Uterus (tissue), 4 donors: ENCODE data around the gene CAMK2A. TPM values are rescaled to one million over a fixed set of nuclear protein-coding genes. Genes with fewer than 3 reads are reported as not detected.

Experiments
- DNase-seq, 2 donors: peaks; one replicate each; pipeline ENCODE4 v3.0.0-alpha.2; 2019 to 2020
- H3K27ac ChIP-seq, 2 donors: fragments of 200-600 bp; sonication (generic); 1 replicate in 1 of 2; 2 replicates in 1 of 2; pipeline ENCODE4 v1.5.1; 2016 to 2018
- H3K27me3 ChIP-seq, 2 donors: fragments of 200-600 bp; sonication (generic); one replicate each; pipeline ENCODE4 v1.5.1; 2018 to 2019; ENCODE audit warnings: control low read depth in 1 of 2
- H3K36me3 ChIP-seq, 2 donors: fragments of 200-600 bp; sonication (generic); one replicate each; pipeline ENCODE4 v1.5.1; 2019; ENCODE audit warnings: control low read depth in 1 of 2
- H3K4me1 ChIP-seq, 2 donors: fragments of 200-600 bp; sonication (generic); one replicate each; pipeline ENCODE4 v1.5.1; 2018 to 2019; ENCODE audit warnings: control low read depth in 1 of 2
- H3K4me3 ChIP-seq, 2 donors: fragments of 200-600 bp; sonication (generic); 1 replicate in 1 of 2; 2 replicates in 1 of 2; pipeline ENCODE4 v1.5.1; 2018 to 2019; ENCODE audit warnings: mild to moderate bottlenecking in 1 of 2
- H3K9me3 ChIP-seq, 2 donors: fragments of 200-600 bp; sonication (generic); one replicate each; pipeline ENCODE4 v1.5.1; 2019; ENCODE audit warnings: control low read depth in 1 of 2
- POLR2A ChIP-seq, 2 donors: fragments of 450-650 bp; IDR thresholded peaks; one replicate each; pipeline ENCODE4 v1.6.1; 2016; ENCODE audit warnings: antibody characterized with exemption in 2 of 2, mild to moderate bottlenecking in 1 of 2, moderate library complexity in 1 of 2
- intact Hi-C: fragments of 100-400 bp; cut with DNase I; formaldehyde crosslinking; loops from one replicate; pipeline ENCODE4 v1.15.1; 2023; ENCODE audit warnings: low total_unique reads
- total RNA-seq, 4 donors: library from RNA; depleted of rRNA in 3 of 4; stranded (reverse); fragments of >200 nt in 3 of 4; gene quantifications; one replicate each; pipeline versions ENCODE4 v1.1.0 to v1.2.4, GENCODE V29; 2014 to 2023
- TF ChIP-seq, protein P1 (sequence below), 4 experiments: fragments of 200-600 bp in 2 of 4; fragments of 450-650 bp in 2 of 4; sonication (generic) in 2 of 4; IDR thresholded peaks; one replicate each; pipeline ENCODE4 v1.5.1; 2016 to 2019; ENCODE audit warnings: antibody characterized with exemption in 4 of 4, mild to moderate bottlenecking in 2 of 4, moderate library complexity in 1 of 4
- donor health status: DM: yes; HTN: yes; CAD: no.

The CAMK2A gene
- total RNA-seq, 4 donors from 2014 or later = under 0.01 to 23.7 (median 4.3) TPM

DNA sequence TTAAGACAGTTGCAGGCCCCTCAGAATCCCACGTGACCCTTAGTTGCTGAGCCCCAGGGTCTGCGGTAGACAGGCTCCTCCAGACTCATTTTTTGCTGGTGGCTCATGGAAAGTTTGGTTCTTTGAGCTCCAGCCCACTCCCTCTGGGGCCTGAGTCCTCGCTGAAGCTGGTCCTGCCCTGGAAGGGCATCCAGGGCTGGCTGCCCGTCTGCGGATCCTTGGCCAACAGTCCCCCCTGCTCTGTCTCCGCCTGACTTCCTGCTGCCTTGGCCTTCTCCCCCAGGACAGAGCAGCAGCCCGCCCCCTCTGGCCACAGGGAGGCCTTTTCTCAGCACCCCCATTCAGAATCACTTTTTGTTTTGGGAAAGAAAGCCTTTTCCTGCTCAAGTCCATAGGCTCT lies 75.3 kb downstream of the CAMK2A start:
- no peak for TF ChIP-seq POLR2A (IDR thresholded peaks at IDR 0.05)
- TF ChIP-seq, protein P1, sequence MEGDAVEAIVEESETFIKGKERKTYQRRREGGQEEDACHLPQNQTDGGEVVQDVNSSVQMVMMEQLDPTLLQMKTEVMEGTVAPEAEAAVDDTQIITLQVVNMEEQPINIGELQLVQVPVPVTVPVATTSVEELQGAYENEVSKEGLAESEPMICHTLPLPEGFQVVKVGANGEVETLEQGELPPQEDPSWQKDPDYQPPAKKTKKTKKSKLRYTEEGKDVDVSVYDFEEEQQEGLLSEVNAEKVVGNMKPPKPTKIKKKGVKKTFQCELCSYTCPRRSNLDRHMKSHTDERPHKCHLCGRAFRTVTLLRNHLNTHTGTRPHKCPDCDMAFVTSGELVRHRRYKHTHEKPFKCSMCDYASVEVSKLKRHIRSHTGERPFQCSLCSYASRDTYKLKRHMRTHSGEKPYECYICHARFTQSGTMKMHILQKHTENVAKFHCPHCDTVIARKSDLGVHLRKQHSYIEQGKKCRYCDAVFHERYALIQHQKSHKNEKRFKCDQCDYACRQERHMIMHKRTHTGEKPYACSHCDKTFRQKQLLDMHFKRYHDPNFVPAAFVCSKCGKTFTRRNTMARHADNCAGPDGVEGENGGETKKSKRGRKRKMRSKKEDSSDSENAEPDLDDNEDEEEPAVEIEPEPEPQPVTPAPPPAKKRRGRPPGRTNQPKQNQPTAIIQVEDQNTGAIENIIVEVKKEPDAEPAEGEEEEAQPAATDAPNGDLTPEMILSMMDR (IDR thresholded peaks at IDR 0.05) = peak in 2 of 4 experiments; percentile 3 to 20
- DNase-seq = peak in 1 of 2 donors; percentile 45
- peak overlapping the region; percentile 33 to 58 for H3K27ac ChIP-seq

DNA sequence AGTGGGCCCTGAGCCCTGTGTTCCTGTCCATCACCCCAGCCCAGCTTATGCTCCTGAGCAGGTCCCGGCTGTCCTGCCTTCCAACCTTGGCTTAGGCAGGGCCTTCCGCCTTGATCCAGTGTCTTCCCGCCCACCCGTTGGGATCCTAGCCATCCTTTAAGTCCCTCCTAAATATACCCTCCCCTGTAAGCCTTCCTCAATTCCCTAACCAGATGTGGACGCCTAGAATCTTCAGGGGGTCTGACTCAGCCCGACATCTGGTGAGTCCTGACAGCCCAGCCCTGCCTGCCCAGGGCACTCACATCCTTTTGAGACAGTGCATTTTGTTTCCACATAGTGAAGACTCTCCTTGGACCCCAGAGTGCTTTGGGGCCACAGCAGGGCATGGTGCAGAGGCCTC lies 76.0 kb downstream of the CAMK2A start:
- H3K36me3 ChIP-seq = no peaks in the 10 kb centered on the region
- intact Hi-C loops = loop anchor here (10.0 kb wide), 1 partner anchor 49 kb away; the partner anchor contains the start of gene CDX1
- no peak for DNase-seq
- TF ChIP-seq, protein P1 (IDR thresholded peaks at IDR 0.05) = no peak
- TF ChIP-seq POLR2A (IDR thresholded peaks at IDR 0.05) = no peak
- H3K27ac ChIP-seq = no peak overlapping the region
- no peak overlapping the region for H3K4me3 ChIP-seq
- no peaks in the 10 kb centered on the region for H3K27me3 ChIP-seq
- no peaks in the 10 kb centered on the region for H3K9me3 ChIP-seq
- no peaks in the 10 kb centered on the region for H3K4me1 ChIP-seq

More for the DNA sequence above, 75.3 kb downstream of the CAMK2A start:
- Histone ChIP-seq H3K9me3 (no peaks in the 10 kb centered on the region), H3K36me3 (no peaks in the 10 kb centered on the region), H3K4me1 (no peaks in the 10 kb centered on the region), H3K4me3 (no peak overlapping the region), H3K27me3 (no peaks in the 10 kb centered on the region)
- intact Hi-C loops = loop anchor here (10.0 kb wide), 1 partner anchor 49 kb away; the partner anchor contains the start of gene CDX1

DNA sequence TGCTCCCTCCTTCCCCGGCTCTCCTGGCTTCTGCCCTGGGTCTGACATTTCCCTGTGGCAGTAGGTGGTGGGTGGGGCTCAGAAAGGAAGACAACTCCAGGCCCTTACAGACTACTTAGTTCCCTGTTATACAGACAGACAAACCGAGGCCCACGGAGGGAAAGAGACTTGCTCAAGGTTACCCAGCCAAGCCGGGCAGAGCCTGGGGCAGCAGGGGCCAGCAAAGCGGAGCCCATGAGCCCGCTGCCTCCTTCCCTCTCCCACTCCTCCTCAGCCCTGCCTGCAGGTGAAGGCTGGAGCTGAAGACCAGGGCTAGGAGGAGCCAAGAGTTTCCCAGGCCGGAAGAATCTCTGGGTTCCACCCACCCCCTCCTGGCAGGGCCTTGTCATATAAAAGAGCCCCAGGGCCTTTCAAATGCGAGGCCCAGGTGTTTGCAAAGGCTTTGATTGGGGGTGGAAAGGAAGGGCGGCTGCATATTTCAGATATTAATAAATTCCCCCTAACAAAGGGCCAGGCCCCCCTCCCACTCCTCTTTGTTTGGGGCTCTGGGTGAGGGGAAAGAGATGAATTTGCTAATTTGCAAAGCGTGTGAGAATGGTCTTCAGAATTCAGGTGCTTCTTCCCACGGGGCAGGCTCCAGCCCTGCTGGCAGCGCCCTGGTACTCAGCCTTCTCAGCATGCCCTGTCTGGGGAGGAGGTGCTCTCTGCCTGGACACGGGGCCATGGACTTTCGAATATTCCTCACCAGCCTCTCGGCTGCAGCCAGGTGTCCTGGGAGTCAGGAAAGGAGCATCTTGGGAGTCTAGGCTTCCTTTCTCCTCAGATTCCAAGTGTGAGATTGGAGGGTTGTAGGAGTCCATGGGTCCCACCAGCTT lies 78.2 kb downstream of the CAMK2A start:
- TF ChIP-seq POLR2A (IDR thresholded peaks at IDR 0.05) = no peak
- TF ChIP-seq, protein P1 (IDR thresholded peaks at IDR 0.05) = no peak
- no peak overlapping the region for H3K4me3 ChIP-seq
- H3K9me3 ChIP-seq = no peaks in the 10 kb centered on the region
- H3K36me3 ChIP-seq = no peaks in the 10 kb centered on the region
- no peaks in the 10 kb centered on the region for H3K4me1 ChIP-seq
- no peaks in the 10 kb centered on the region for H3K27me3 ChIP-seq
- DNase-seq = no peak
- intact Hi-C loops = loop anchor here (10.0 kb wide), 1 partner anchor 47 kb away; the partner anchor contains the start of gene CDX1
- H3K27ac ChIP-seq = no peak overlapping the region

DNA sequence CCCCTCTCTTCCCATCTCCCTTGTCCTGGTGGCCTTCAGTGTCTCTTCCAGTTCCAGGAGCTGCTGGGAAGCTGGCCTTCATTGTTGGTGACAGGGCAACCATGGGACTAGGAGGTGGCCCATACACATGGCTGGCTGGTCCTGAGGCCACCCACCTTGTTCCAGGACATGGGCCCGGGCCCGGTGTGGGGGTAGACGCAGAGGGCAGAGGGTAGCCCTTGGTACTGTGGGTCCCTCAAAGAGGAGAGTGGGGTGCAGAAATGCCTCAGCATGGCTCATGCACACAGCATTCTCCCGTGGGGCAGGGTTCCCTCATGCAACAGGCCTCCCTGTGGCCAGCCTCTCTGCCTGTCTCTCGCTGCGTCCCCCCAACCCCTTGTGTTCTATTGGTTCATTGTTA lies 78.9 kb downstream of the CAMK2A start:
- TF ChIP-seq, protein P1 (IDR thresholded peaks at IDR 0.05) = no peak
- TF ChIP-seq POLR2A (IDR thresholded peaks at IDR 0.05) = no peak
- Histone ChIP-seq H3K27ac (no peak overlapping the region), H3K36me3 (no peaks in the 10 kb centered on the region), H3K4me3 (no peak overlapping the region), H3K9me3 (no peaks in the 10 kb centered on the region), H3K4me1 (no peaks in the 10 kb centered on the region), H3K27me3 (no peaks in the 10 kb centered on the region)
- no peak for DNase-seq
- intact Hi-C loops = loop anchor here (10.0 kb wide), 1 partner anchor 46 kb away; the partner anchor contains the start of gene CDX1

DNA sequence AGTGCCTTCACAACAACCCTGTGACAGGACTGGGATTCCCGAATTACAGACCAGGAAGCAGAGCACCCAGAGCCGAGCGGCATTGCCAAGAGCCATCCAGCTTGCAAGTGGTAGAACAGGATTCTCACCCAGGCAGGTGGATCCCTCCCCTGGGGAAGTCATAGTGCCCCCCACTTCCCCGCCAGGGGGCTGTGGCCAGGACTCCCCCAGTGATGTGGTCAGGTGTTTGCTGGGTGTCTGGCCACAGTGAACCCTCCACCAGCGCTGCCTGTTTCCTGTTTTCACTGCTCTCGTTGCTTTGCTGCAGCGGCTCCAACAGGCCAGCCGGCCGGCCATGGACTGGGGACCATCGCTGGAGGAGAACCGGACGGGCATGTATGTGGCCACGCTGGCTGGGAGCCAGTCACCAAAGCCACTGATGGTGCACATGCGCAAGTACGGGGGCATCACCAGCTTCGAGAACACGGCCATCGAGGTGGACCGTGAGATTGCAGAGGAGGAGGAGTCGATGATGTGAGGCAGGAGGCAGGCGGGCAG lies 80.4 kb downstream of the CAMK2A start:
- intact Hi-C loops = no loop called here
- Histone ChIP-seq H3K4me1 (no peaks in the 10 kb centered on the region), H3K36me3 (no peaks in the 10 kb centered on the region), H3K27me3 (no peaks in the 10 kb centered on the region), H3K9me3 (no peaks in the 10 kb centered on the region), H3K27ac (no peak overlapping the region), H3K4me3 (no peak overlapping the region)
- DNase-seq = no peak
- TF ChIP-seq, protein P1 (IDR thresholded peaks at IDR 0.05) = no peak
- no peak for TF ChIP-seq POLR2A (IDR thresholded peaks at IDR 0.05)
